ENCODE data around the gene SPIRE2.
A peak's percentile ranks its signal among the peaks of the same experiment; 100 is the strongest.

Gene SPIRE2

DNA sequence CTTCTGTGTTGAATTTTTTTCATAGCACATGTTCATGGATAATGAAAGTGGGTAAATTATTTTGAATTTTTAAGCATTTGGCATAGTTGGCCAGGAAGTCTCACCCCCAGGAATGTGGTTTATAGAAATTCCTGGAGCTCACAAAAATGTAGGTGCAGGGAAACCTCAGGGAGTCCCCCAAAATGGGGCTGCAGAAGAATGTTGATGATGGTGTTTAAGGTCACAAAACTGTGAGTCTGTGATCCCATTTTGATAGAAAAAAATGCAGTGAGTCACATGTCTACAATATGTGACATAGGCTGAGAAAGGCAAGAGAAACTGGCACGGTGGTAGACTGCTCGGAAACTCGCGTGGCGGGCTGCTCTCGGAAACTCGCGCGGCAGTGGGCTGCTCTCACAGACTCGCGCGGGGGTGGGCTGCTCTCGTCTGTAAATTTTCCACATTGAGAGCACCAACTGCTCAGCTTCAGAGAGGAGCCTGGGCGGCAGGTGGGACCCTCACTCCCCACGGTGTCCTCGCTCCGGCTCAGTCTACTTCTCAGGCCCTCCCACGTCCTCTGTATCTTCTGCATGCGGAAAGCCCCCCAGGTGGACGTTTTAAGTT lies 71.7 kb downstream of the SPIRE2 start:
- Histone ChIP-seq H4K12ac (ENCODE audit: low read depth, low read length) (no peak overlapping the region), H3K14ac (ENCODE audit: low read length) (no peak overlapping the region), H3K18ac (ENCODE audit: low read length) (no peak overlapping the region), H3K4ac (ENCODE audit: low read depth, low read length) (no peak overlapping the region), H3K9me3 (ENCODE audit: insufficient read depth, low read depth, low read length) (no peaks in the 10 kb centered on the region), H2BK12ac (ENCODE audit: low read length) (no peak overlapping the region), H4K91ac (ENCODE audit: low read depth, low read length) (no peak overlapping the region), H3K4me1 (ENCODE audit: control insufficient read depth in 1 of 2, insufficient read depth in 2 of 2, low read length in 2 of 2) (peaks cover 7% of the 10 kb centered on the region in 2 experiments), H3K23ac (ENCODE audit: low read length) (no peak overlapping the region), H4K8ac (ENCODE audit: low read depth, low read length) (no peak overlapping the region), H3K4me3 (ENCODE audit: low read depth, low read length) (no peak overlapping the region), H3K79me1 (ENCODE audit: low read length) (peaks cover 7% of the 10 kb centered on the region), H3K9ac (ENCODE audit: low read length) (no peak overlapping the region), H2BK5ac (ENCODE audit: low read depth, low read length, poor library complexity) (no peak overlapping the region), H3K79me2 (ENCODE audit: control insufficient read depth, insufficient read depth, low read length, poor library complexity) (no peaks in the 10 kb centered on the region), H3K27me3 (ENCODE audit: insufficient read depth, low read length) (no peaks in the 10 kb centered on the region), H2AFZ (ENCODE audit: insufficient read depth, low read length, poor library complexity) (no peak overlapping the region), H2AK5ac (ENCODE audit: low read length) (no peak overlapping the region), H3K36me3 (ENCODE audit: control insufficient read depth in 1 of 2, insufficient read depth in 2 of 2, low read length in 2 of 2) (peaks cover 73 to 76% of the 10 kb centered on the region in 2 experiments), H3K4me2 (ENCODE audit: low read length) (no peak overlapping the region), H3K27ac (ENCODE audit: low read depth, low read length) (no peak overlapping the region), H2BK120ac (ENCODE audit: insufficient read depth, low read length, poor library complexity) (no peak overlapping the region)
- WGBS (ENCODE audit: extremely low coverage, insufficient coverage, insufficient read length), result no CpG with 5 or more reads among the region's 20 CpGs
- DNase-seq, result no peak

- WGBS (ENCODE audit: extremely low coverage, insufficient coverage, insufficient read length), result no CpG with 5 or more reads among the region's 17 CpGs
- Histone ChIP-seq H3K79me2 (ENCODE audit: control insufficient read depth, insufficient read depth, low read length, poor library complexity) (no peaks in the 10 kb centered on the region), H2BK12ac (ENCODE audit: low read length) (no peak overlapping the region), H2AK5ac (ENCODE audit: low read length) (no peak overlapping the region), H3K18ac (ENCODE audit: low read length) (no peak overlapping the region), H2AFZ (ENCODE audit: insufficient read depth, low read length, poor library complexity) (no peak overlapping the region), H3K4me2 (ENCODE audit: low read length) (no peak overlapping the region), H3K4ac (ENCODE audit: low read depth, low read length) (no peak overlapping the region), H3K9ac (ENCODE audit: low read length) (no peak overlapping the region), H3K27me3 (ENCODE audit: insufficient read depth, low read length) (no peaks in the 10 kb centered on the region), H4K12ac (ENCODE audit: low read depth, low read length) (no peak overlapping the region), H3K14ac (ENCODE audit: low read length) (no peak overlapping the region), H3K23ac (ENCODE audit: low read length) (no peak overlapping the region), H3K27ac (ENCODE audit: low read depth, low read length) (no peak overlapping the region), H3K79me1 (ENCODE audit: low read length) (peaks cover 12% of the 10 kb centered on the region), H3K36me3 (ENCODE audit: control insufficient read depth in 1 of 2, insufficient read depth in 2 of 2, low read length in 2 of 2) (peaks cover 73 to 76% of the 10 kb centered on the region in 2 experiments), H2BK120ac (ENCODE audit: insufficient read depth, low read length, poor library complexity) (no peak overlapping the region), H4K91ac (ENCODE audit: low read depth, low read length) (no peak overlapping the region), H3K9me3 (ENCODE audit: insufficient read depth, low read depth, low read length) (no peaks in the 10 kb centered on the region), H3K4me1 (ENCODE audit: control insufficient read depth in 1 of 2, insufficient read depth in 2 of 2, low read length in 2 of 2) (peaks cover 7% of the 10 kb centered on the region in 2 experiments), H2BK5ac (ENCODE audit: low read depth, low read length, poor library complexity) (no peak overlapping the region), H4K8ac (ENCODE audit: low read depth, low read length) (no peak overlapping the region), H3K4me3 (ENCODE audit: low read depth, low read length) (no peak overlapping the region)
- no peak for DNase-seq
These were observed 72.6 kb downstream of the SPIRE2 start for GRCh38 chr16:89900885-89901284.

DNA sequence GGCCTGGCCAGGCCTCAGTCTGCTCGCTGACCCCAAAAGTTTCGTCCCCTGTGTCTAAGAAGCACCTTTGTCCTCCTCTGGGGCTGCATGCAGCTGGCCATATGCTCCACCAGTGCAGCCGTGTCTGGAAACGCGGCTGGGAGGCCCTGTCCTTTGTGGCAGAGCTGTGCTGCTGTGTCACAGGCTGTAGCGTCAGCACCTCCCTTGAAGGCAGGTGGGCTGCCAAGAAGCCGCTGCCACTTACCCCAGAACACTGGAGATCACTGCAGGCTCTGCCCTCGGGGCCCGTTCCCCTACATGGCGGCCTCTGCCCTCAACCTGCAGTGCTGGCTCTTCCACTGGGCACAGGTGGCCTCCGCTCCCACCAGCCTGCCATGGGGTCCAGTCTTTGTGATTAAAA lies 74.7 kb downstream of the SPIRE2 start:
- Histone ChIP-seq H4K12ac (ENCODE audit: low read depth, low read length) (no peak overlapping the region), H3K4me1 (ENCODE audit: control insufficient read depth in 1 of 2, insufficient read depth in 2 of 2, low read length in 2 of 2) (peaks cover 7% of the 10 kb centered on the region in 2 experiments), H4K91ac (ENCODE audit: low read depth, low read length) (peak overlapping the region; percentile 39), H3K18ac (ENCODE audit: low read length) (peak overlapping the region; percentile 6), H3K4me3 (ENCODE audit: low read depth, low read length) (no peak overlapping the region), H3K79me2 (ENCODE audit: control insufficient read depth, insufficient read depth, low read length, poor library complexity) (no peaks in the 10 kb centered on the region), H2AK5ac (ENCODE audit: low read length) (no peak overlapping the region), H3K4me2 (ENCODE audit: low read length) (no peak overlapping the region), H3K27ac (ENCODE audit: low read depth, low read length) (no peak overlapping the region), H2BK5ac (ENCODE audit: low read depth, low read length, poor library complexity) (no peak overlapping the region), H3K9me3 (ENCODE audit: insufficient read depth, low read depth, low read length) (peaks cover 7% of the 10 kb centered on the region), H2BK120ac (ENCODE audit: insufficient read depth, low read length, poor library complexity) (peak overlapping the region; percentile 5), H3K9ac (ENCODE audit: low read length) (no peak overlapping the region), H3K27me3 (ENCODE audit: insufficient read depth, low read length) (no peaks in the 10 kb centered on the region), H3K23ac (ENCODE audit: low read length) (no peak overlapping the region), H4K8ac (ENCODE audit: low read depth, low read length) (no peak overlapping the region), H3K79me1 (ENCODE audit: low read length) (peaks cover 12% of the 10 kb centered on the region), H3K14ac (ENCODE audit: low read length) (no peak overlapping the region), H3K4ac (ENCODE audit: low read depth, low read length) (no peak overlapping the region), H2BK12ac (ENCODE audit: low read length) (peak overlapping the region; percentile 39), H2AFZ (ENCODE audit: insufficient read depth, low read length, poor library complexity) (no peak overlapping the region), H3K36me3 (ENCODE audit: control insufficient read depth in 1 of 2, insufficient read depth in 2 of 2, low read length in 2 of 2) (peaks cover 74 to 78% of the 10 kb centered on the region in 2 experiments)
- peak in 1 of 2 donors; percentile 51 for DNase-seq
- no CpG with 5 or more reads among the region's 11 CpGs for WGBS (ENCODE audit: extremely low coverage, insufficient coverage, insufficient read length)

DNA sequence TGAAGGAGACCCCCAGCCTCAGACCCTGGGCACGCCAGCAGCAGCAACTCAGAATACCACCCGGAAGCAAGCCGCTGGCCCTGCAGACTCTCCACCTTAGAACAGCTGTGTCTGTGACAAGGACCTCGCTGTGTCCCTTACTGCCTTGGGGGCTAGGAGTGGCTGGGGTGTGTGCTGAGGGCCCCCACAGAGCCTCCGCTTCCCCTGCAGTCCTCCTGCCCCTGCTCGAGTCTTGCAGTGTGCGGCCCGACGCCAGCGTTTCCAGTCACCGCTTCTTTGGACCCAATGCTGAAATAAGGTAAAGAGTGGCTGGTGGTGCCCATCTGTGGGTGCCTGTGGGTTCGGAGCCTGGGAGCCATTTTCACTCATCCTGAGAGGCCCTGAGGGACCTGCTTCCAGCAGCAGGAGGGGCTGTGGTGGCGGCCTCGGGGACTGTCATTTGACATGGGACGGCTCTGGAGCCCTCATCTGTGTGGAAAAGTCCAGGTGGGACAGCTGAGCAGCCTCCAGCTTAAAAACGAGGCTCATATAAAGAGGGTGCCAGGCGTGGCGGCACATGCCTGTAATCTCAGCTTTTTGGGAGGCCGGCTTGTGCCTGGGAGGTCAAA lies 75.7 kb downstream of the SPIRE2 start:
- H3K4me2 ChIP-seq (ENCODE audit: low read length), result no peak overlapping the region
- no peak overlapping the region for H2AK5ac ChIP-seq (ENCODE audit: low read length)
- WGBS (ENCODE audit: extremely low coverage, insufficient coverage, insufficient read length), result no CpG with 5 or more reads among the region's 19 CpGs

More for the DNA sequence above, 75.7 kb downstream of the SPIRE2 start:
- peak overlapping the region; percentile 17 for H3K18ac ChIP-seq (ENCODE audit: low read length)
- H3K9ac ChIP-seq (ENCODE audit: low read length), result no peak overlapping the region
- H3K79me2 ChIP-seq (ENCODE audit: control insufficient read depth, insufficient read depth, low read length, poor library complexity), result no peaks in the 10 kb centered on the region
- no peak overlapping the region for H2AFZ ChIP-seq (ENCODE audit: insufficient read depth, low read length, poor library complexity)
- peaks cover 74 to 77% of the 10 kb centered on the region in 2 experiments for H3K36me3 ChIP-seq (ENCODE audit: control insufficient read depth in 1 of 2, insufficient read depth in 2 of 2, low read length in 2 of 2)
- H2BK120ac ChIP-seq (ENCODE audit: insufficient read depth, low read length, poor library complexity), result peak overlapping the region; percentile 34
- H4K12ac ChIP-seq (ENCODE audit: low read depth, low read length), result no peak overlapping the region
- peak; percentile 26 to 34 for DNase-seq
- peak overlapping the region; percentile 36 for H3K4ac ChIP-seq (ENCODE audit: low read depth, low read length)
- H3K9me3 ChIP-seq (ENCODE audit: insufficient read depth, low read depth, low read length), result peaks cover 11% of the 10 kb centered on the region
- no peak overlapping the region for H4K8ac ChIP-seq (ENCODE audit: low read depth, low read length)
- H2BK5ac ChIP-seq (ENCODE audit: low read depth, low read length, poor library complexity), result peak overlapping the region; percentile 36
- H3K4me1 ChIP-seq (ENCODE audit: control insufficient read depth in 1 of 2, insufficient read depth in 2 of 2, low read length in 2 of 2), result peaks cover 7% of the 10 kb centered on the region in 2 experiments
- H3K14ac ChIP-seq (ENCODE audit: low read length), result peak overlapping the region; percentile 49
- no peak overlapping the region for H3K4me3 ChIP-seq (ENCODE audit: low read depth, low read length)
- H3K79me1 ChIP-seq (ENCODE audit: low read length), result peaks cover 12% of the 10 kb centered on the region
- peak overlapping the region; percentile 64 for H3K27ac ChIP-seq (ENCODE audit: low read depth, low read length)
- no peak overlapping the region for H2BK12ac ChIP-seq (ENCODE audit: low read length)
- H3K27me3 ChIP-seq (ENCODE audit: insufficient read depth, low read length), result no peaks in the 10 kb centered on the region
- H4K91ac ChIP-seq (ENCODE audit: low read depth, low read length), result peak overlapping the region; percentile 64
- H3K23ac ChIP-seq (ENCODE audit: low read length), result no peak overlapping the region
